Smooth muscle cell (in vitro differentiated cells): ENCODE measurements around the gene SPRED3. TPM values are rescaled to one million over a fixed set of nuclear protein-coding genes. Genes with fewer than 3 reads are reported as not detected.

ENCODE experiments used
- DNase-seq: peaks from one replicate; lab custom pipeline; 2025; ENCODE audit not compliant: unreplicated experiment; lab: John Stamatoyannopoulos, UW
- H2AFZ ChIP-seq: fragments of 200-600 bp; sonication (generic); 2 replicates; pipeline ENCODE4 v1.6.0; 2016; ENCODE audit warnings: antibody characterized with exemption, low read depth, mild to moderate bottlenecking
- H3F3A ChIP-seq: fragments of 200-600 bp; sonication (generic); 2 replicates; pipeline ENCODE4 v1.6.0; 2017; ENCODE audit warnings: antibody characterized with exemption, low read depth
- H3K27ac ChIP-seq: fragments of 200-600 bp; sonication (generic); 2 replicates; pipeline ENCODE4 v1.5.1; 2016; ENCODE audit warnings: low read depth, mild to moderate bottlenecking
- H3K27me3 ChIP-seq: fragments of 200-600 bp; sonication (generic); 2 replicates; pipeline ENCODE4 v1.6.1; 2016; ENCODE audit warnings: low read depth, mild to moderate bottlenecking
- H3K36me3 ChIP-seq: fragments of 200-600 bp; sonication (generic); 2 replicates; pipeline ENCODE4 v1.5.1; 2016; ENCODE audit warnings: low read depth
- H3K4me1 ChIP-seq: fragments of 200-600 bp; sonication (generic); 2 replicates; pipeline ENCODE4 v1.5.1; 2016; ENCODE audit warnings: low read depth
- H3K4me2 ChIP-seq: fragments of 200-600 bp; sonication (generic); 2 replicates; pipeline ENCODE4 v1.6.0; 2016; ENCODE audit warnings: mild to moderate bottlenecking
- H3K4me3 ChIP-seq: fragments of 200-600 bp; sonication (generic); 2 replicates; pipeline ENCODE4 v1.5.1; 2016; ENCODE audit warnings: mild to moderate bottlenecking
- H3K79me2 ChIP-seq: fragments of 200-600 bp; sonication (generic); 2 replicates; pipeline ENCODE4 v1.6.0; 2016; ENCODE audit warnings: low read depth, mild to moderate bottlenecking
- H3K9ac ChIP-seq: fragments of 200-600 bp; sonication (generic); 2 replicates; pipeline ENCODE4 v1.6.0; 2016; ENCODE audit warnings: low read depth
- H3K9me3 ChIP-seq: fragments of 200-600 bp; sonication (generic); replicated peaks from 2 replicates; pipeline ENCODE4 v1.5.1; 2016; ENCODE audit warnings: low read depth
- H4K20me1 ChIP-seq: fragments of 200-600 bp; sonication (generic); 2 replicates; pipeline ENCODE4 v1.6.0; 2016; ENCODE audit warnings: low read depth
- CTCF ChIP-seq: fragments of 200-600 bp; sonication (generic); IDR thresholded peaks from 2 replicates; pipeline ENCODE4 v1.5.1; 2017; ENCODE audit warnings: borderline replicate concordance, mild to moderate bottlenecking, antibody characterized with exemption; ENCODE audit not compliant: insufficient read depth, poor library complexity, severe bottlenecking
- WGBS: methylation state at CpG from one replicate; pipeline ENCODE4 v1.1.7; 2016; ENCODE audit warnings: low lambda C conversion rate; 5-methylcytosine and 5-hydroxymethylcytosine counted together
- polyA plus RNA-seq: library from polyadenylated mRNA; unstranded; fragments of >200 nt; fragmentation: Nextera tagmentation; extraction: Ambion mirVana; gene quantifications from 2 replicates; pipeline ENCODE4 v1.2.1, GENCODE V29; 2016
- total RNA-seq: library from RNA; depleted of rRNA; stranded (reverse); fragments of >200 nt; gene quantifications from 2 replicates; pipeline ENCODE4 v1.2.3, GENCODE V29; 2014

The SPRED3 gene
- total and polyA plus RNA-seq, 2 experiments from 2014 or later, result 1.8 to 3.0 TPM

- H4K20me1 ChIP-seq, result peaks cover 92% of the 10 kb centered on the region
- no peak for DNase-seq
These were observed 5.3 kb upstream of the SPRED3 start for GRCh38 chr19:38383184-38383583.

GRCh38 chr19:38383743-38384142 is 4.8 kb upstream of the SPRED3 start:
- Histone ChIP-seq H3K4me1 (no peaks in the 10 kb centered on the region), H3K27me3 (no peaks in the 10 kb centered on the region), H3K4me3 (no peak overlapping the region), H2AFZ (no peak overlapping the region), H3K4me2 (no peak overlapping the region), H3K9me3 (no peaks in the 10 kb centered on the region), H3K9ac (no peak overlapping the region), H3F3A (peaks cover 6% of the 10 kb centered on the region), H3K27ac (no peak overlapping the region), H3K36me3 (no peaks in the 10 kb centered on the region), H3K79me2 (peaks cover 10% of the 10 kb centered on the region), H4K20me1 (peaks cover 87% of the 10 kb centered on the region)
- WGBS, result 96% methylated on average over 2 of the region's 2 CpGs
- TF ChIP-seq CTCF, result no peak
- DNase-seq, result no peak

More at GRCh38 chr19:38383184-38383583, 5.3 kb upstream of the SPRED3 start:
- Histone ChIP-seq H3K4me3 (no peak overlapping the region), H3K27me3 (no peaks in the 10 kb centered on the region), H3K9ac (no peak overlapping the region), H3K36me3 (no peaks in the 10 kb centered on the region), H2AFZ (no peak overlapping the region), H3K4me1 (no peaks in the 10 kb centered on the region), H3K9me3 (no peaks in the 10 kb centered on the region), H3F3A (peaks cover 6% of the 10 kb centered on the region), H3K27ac (no peak overlapping the region), H3K79me2 (peaks cover 14% of the 10 kb centered on the region), H3K4me2 (no peak overlapping the region)
- WGBS, result 78% methylated on average over 10 of the region's 10 CpGs
- no peak for TF ChIP-seq CTCF

GRCh38 chr19:38384209-38385027 is 4.1 kb upstream of the SPRED3 start:
- H3F3A ChIP-seq, result peaks cover 6% of the 10 kb centered on the region
- no peak overlapping the region for H3K9ac ChIP-seq
- no peak overlapping the region for H3K4me2 ChIP-seq
- peaks cover 4% of the 10 kb centered on the region for H3K79me2 ChIP-seq
- whole genome bisulfite sequencing, result 84% methylated on average over 10 of the region's 10 CpGs
- no peak overlapping the region for H3K4me3 ChIP-seq
- H3K36me3 ChIP-seq, result no peaks in the 10 kb centered on the region
- H3K9me3 ChIP-seq, result no peaks in the 10 kb centered on the region
- peaks cover 80% of the 10 kb centered on the region for H4K20me1 ChIP-seq
- H3K27me3 ChIP-seq, result no peaks in the 10 kb centered on the region
- peak; percentile 38 for TF ChIP-seq CTCF
- DNase-seq, result no peak
- no peaks in the 10 kb centered on the region for H3K4me1 ChIP-seq
- no peak overlapping the region for H3K27ac ChIP-seq
- no peak overlapping the region for H2AFZ ChIP-seq
